ENCODE data around the gene ANKUB1.

Gene ANKUB1

DNA sequence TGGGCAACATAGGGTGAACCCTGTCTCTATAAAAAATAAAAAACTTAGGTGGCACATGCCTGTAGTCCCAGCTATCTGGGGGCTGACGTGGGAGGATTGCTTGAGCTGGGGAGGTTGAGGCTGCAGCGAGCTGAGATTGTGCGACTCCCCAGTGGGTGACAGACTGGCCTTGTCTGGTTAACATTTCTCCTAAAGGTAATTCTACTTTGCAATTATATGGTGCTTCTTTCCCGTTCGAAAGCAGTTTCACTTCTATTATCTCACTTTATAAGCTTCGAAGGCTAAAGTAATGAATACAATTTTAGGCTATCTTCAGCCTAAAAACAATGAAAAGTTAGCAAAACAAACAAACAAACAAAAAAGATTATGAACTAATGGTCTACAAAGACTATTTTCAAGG is 75.4 kb downstream of the ANKUB1 start:
- TF ChIP-seq, protein P1, sequence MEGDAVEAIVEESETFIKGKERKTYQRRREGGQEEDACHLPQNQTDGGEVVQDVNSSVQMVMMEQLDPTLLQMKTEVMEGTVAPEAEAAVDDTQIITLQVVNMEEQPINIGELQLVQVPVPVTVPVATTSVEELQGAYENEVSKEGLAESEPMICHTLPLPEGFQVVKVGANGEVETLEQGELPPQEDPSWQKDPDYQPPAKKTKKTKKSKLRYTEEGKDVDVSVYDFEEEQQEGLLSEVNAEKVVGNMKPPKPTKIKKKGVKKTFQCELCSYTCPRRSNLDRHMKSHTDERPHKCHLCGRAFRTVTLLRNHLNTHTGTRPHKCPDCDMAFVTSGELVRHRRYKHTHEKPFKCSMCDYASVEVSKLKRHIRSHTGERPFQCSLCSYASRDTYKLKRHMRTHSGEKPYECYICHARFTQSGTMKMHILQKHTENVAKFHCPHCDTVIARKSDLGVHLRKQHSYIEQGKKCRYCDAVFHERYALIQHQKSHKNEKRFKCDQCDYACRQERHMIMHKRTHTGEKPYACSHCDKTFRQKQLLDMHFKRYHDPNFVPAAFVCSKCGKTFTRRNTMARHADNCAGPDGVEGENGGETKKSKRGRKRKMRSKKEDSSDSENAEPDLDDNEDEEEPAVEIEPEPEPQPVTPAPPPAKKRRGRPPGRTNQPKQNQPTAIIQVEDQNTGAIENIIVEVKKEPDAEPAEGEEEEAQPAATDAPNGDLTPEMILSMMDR (IDR thresholded peaks at IDR 0.05; ENCODE audit: low read depth, low read length, missing control alignments): no peak
- H3K27me3 ChIP-seq (replicated peaks): no peaks in the 10 kb centered on the region
- DNase-seq: no peak
- in situ Hi-C loops (cut with HindIII; ENCODE audit: low pct_ligation_motif_present, low sequenced_read_pairs): no loop called here
- H3K4me3 ChIP-seq (ENCODE audit: low read depth, low read length): no peak overlapping the region
- no peak overlapping the region for H3K27ac ChIP-seq
- no peaks in the 10 kb centered on the region for H3K36me3 ChIP-seq (replicated peaks)

DNA sequence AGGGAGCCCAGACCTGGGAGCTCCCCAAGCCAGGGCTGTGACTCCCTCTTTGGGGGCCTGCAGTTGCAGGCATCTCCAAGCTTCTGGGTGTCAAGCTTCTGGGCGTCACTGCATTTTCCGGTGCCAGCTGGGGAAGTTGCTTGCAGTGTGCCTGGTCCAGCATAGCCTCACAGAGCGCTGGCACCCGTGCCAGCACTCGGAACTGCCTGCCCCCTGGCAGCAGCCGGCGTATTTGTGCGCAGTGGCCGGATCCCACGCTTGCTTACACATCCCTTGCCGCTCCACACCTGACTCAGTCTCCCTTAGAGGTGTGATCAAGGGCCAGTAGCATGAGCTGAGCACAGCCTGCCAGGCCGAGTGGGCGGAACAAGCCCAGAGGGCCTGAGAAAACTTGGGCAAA is 77.1 kb downstream of the ANKUB1 start:
- TF ChIP-seq, protein P1 (IDR thresholded peaks at IDR 0.05; ENCODE audit: low read depth, low read length, missing control alignments): no peak
- H3K36me3 ChIP-seq (replicated peaks): no peaks in the 10 kb centered on the region
- in situ Hi-C loops (cut with HindIII; ENCODE audit: low pct_ligation_motif_present, low sequenced_read_pairs): no loop called here
- no peak overlapping the region for H3K4me3 ChIP-seq (ENCODE audit: low read depth, low read length)
- no peak overlapping the region for H3K27ac ChIP-seq
- H3K27me3 ChIP-seq (replicated peaks): no peaks in the 10 kb centered on the region
- DNase-seq: no peak

DNA sequence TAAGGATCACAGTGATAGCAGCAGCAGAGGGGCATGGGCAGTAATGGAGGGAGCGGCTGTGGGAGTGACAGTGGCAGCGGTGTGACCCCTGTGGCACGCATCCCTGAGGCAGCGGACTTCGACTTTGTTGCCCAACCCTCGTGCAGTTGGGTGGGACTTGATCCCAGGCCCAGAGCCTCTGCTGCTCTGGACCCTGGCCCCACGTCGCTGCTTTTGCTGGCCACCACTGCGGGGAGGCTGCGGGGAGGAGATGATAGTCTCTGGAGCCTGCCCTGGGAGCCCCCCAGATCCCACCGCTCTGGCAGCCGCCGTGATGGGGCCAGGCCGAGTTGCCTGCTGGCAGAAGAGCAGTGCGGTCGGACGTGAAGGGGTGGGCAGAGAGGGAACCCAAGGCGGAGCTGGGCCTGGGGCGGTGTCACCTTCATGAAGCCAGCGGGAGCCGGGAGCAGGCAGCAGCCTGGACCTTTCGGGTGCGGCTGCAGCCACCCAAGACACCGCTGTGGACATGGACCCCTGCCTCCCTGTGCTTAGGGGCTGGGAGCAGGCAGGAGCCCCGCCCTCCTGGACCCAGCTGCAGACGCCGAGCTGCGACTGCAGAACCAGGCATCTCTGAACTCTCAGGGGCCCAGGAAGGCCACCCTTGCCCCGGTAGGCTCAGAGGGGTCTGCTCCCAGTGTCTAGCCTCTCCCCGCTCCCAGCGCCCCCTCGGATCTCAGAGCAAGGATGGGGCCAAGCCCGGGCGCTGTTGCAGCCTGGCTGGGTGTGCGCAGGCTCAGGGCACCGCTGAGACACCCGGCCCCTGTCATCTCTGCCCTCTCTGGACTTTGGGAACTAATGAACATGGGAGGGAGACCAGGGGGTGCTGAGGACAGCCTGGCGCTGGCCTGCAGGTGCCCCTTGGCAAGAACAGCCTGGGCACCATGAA is 78.4 kb downstream of the ANKUB1 start:
- Histone ChIP-seq H3K36me3 (replicated peaks) (no peaks in the 10 kb centered on the region), H3K4me3 (ENCODE audit: low read depth, low read length) (no peak overlapping the region), H3K27me3 (replicated peaks) (no peaks in the 10 kb centered on the region), H3K27ac (no peak overlapping the region)
- no peak for DNase-seq
- TF ChIP-seq, protein P1 (IDR thresholded peaks at IDR 0.05; ENCODE audit: low read depth, low read length, missing control alignments): no peak
- in situ Hi-C loops (cut with HindIII; ENCODE audit: low pct_ligation_motif_present, low sequenced_read_pairs): no loop called here
